GM21390 (cell line): ENCODE results near the gene ASNS.
"Not testable (repeated sequence)": the region's sequence is repeated elsewhere in the genome, so short reads cannot be mapped to it uniquely, and the experiment has no call there.

Experiments
- ATAC-seq: cut with Tn5 transposase; IDR thresholded peaks from one replicate; pipeline ENCODE4 v1.9.1; 2021; ENCODE audit not compliant: unreplicated experiment

Gene ASNS

GRCh38 chr7:97872025-97872669 lies at the start of gene ASNS:
TSS of gene ASNS (minus strand) at chr7:97872408. CDS start at chr7:97869156, 3,252 bp downstream.
- ATAC-seq: peak; percentile 100

- ATAC-seq: not testable (repeated sequence)
Measured at GRCh38 chr7:97921254-97921653, 49.0 kb upstream of the ASNS start.

- ATAC-seq: not testable (repeated sequence)
Measured at GRCh38 chr7:97915267-97915666, 43.1 kb upstream of the ASNS start.

GRCh38 chr7:97912294-97912693 lies 40.1 kb upstream of the ASNS start:
- ATAC-seq: not testable (repeated sequence)

GRCh38 chr7:97896893-97897292 lies 24.7 kb upstream of the ASNS start:
- not testable (repeated sequence) for ATAC-seq

GRCh38 chr7:97891721-97892120 lies 19.5 kb upstream of the ASNS start:
- ATAC-seq: not testable (repeated sequence)

GRCh38 chr7:97879527-97879926 lies 7.3 kb upstream of the ASNS start:
- not testable (repeated sequence) for ATAC-seq

- ATAC-seq: not testable (repeated sequence)
Measured at GRCh38 chr7:97874894-97875293, 2.7 kb upstream of the ASNS start.

- ATAC-seq: no peak
Measured at GRCh38 chr7:97873606-97874005, 1.4 kb upstream of the ASNS start.

- ATAC-seq: peak; percentile 21
Measured at GRCh38 chr7:97871659-97872024, 566 bp downstream of the ASNS start.

GRCh38 chr7:97868788-97869187 lies 3.4 kb downstream of the ASNS start:
- ATAC-seq: no peak

- no peak for ATAC-seq
Measured at GRCh38 chr7:97868314-97868713, 3.9 kb downstream of the ASNS start.

- ATAC-seq: no peak
Measured at GRCh38 chr7:97865104-97865503, 7.1 kb downstream of the ASNS start.

- ATAC-seq: no peak
Measured at GRCh38 chr7:97859606-97860204, 12.5 kb downstream of the ASNS start.

- ATAC-seq: no peak
Measured at GRCh38 chr7:97858221-97858620, 14.0 kb downstream of the ASNS start.

- ATAC-seq: no peak
Measured at GRCh38 chr7:97857544-97857943, 14.7 kb downstream of the ASNS start.

GRCh38 chr7:97851683-97852082 lies 20.5 kb downstream of the ASNS start:
- no peak for ATAC-seq

- not testable (repeated sequence) for ATAC-seq
Measured at GRCh38 chr7:97850262-97851031, 21.8 kb downstream of the ASNS start.

GRCh38 chr7:97847791-97848190 lies 24.4 kb downstream of the ASNS start:
- ATAC-seq: no peak

GRCh38 chr7:97846945-97847344 lies 25.3 kb downstream of the ASNS start:
- no peak for ATAC-seq

- ATAC-seq: no peak
Measured at GRCh38 chr7:97845622-97846203, 26.5 kb downstream of the ASNS start.

- no peak for ATAC-seq
Measured at GRCh38 chr7:97844036-97844435, 28.2 kb downstream of the ASNS start.
